ENCODE measurements around the gene RHBDL1. TPM values are rescaled to one million over a fixed set of nuclear protein-coding genes. Genes with fewer than 3 reads are reported as not detected.

Gene RHBDL1
- total and polyA plus RNA-seq, 4 donors, result 0.35 to 0.84 (median 0.70) TPM

GRCh38 chr16:684961-685696, 9.7 kb downstream of the RHBDL1 start:
- H3K27ac ChIP-seq (ENCODE audit: low read depth in 1 of 2, low read length in 2 of 2), result no peak overlapping the region
- TF ChIP-seq CTCF (IDR thresholded peaks at IDR 0.05; ENCODE audit: low read depth, low read length, missing input control) (no peak), HNF4G (IDR thresholded peaks at IDR 0.05) (no peak), YY1 (IDR thresholded peaks at IDR 0.05) (no peak), JUND (IDR thresholded peaks at IDR 0.05) (no peak), SP1 (IDR thresholded peaks at IDR 0.05) (no peak), FOXA1 (IDR thresholded peaks at IDR 0.05) (no peak), HNF4A (conservative IDR thresholded peaks at IDR 0.05) (no peak), REST (IDR thresholded peaks at IDR 0.05) (no peak), MAX (IDR thresholded peaks at IDR 0.05) (no peak), ATF3 (IDR thresholded peaks at IDR 0.05) (no peak), ZBTB33 (IDR thresholded peaks at IDR 0.05) (no peak)

GRCh38 chr16:685967-686366, 10.5 kb downstream of the RHBDL1 start:
- Histone ChIP-seq H3K4me1 (ENCODE audit: control insufficient read depth in 4 of 4, insufficient read depth in 4 of 4, low read length in 3 of 4) (peaks cover 33 to 60% (median 50%) of the 10 kb centered on the region in 4 donors), H3K9ac (ENCODE audit: low read depth in 1 of 2, low read length in 2 of 2) (no peak overlapping the region), H3K27me3 (ENCODE audit: control insufficient read depth in 4 of 4, insufficient read depth in 4 of 4, low read length in 3 of 4) (no peaks in the 10 kb centered on the region), H3K27ac (ENCODE audit: low read depth in 1 of 2, low read length in 2 of 2) (no peak overlapping the region), H3K4me3 (ENCODE audit: low read depth in 1 of 3, low read length in 3 of 3) (no peak overlapping the region), H3K36me3 (ENCODE audit: control insufficient read depth in 4 of 4, insufficient read depth in 3 of 4, low read depth in 1 of 4, low read length in 3 of 4) (peaks cover 8 to 21% (median 12%) of the 10 kb centered on the region in 4 donors), H3K9me3 (ENCODE audit: control insufficient read depth in 4 of 4, low read length in 3 of 4) (no peaks in the 10 kb centered on the region)
- DNase-seq (ENCODE audit: low spot score), result no peak
- TF ChIP-seq CTCF (IDR thresholded peaks at IDR 0.05; ENCODE audit: low read depth, low read length, missing input control) (peak; percentile 21), REST (IDR thresholded peaks at IDR 0.05) (no peak)
- WGBS, result 68% methylated on average over 10 of the region's 10 CpGs

More at GRCh38 chr16:684961-685696, 9.7 kb downstream of the RHBDL1 start:
- H3K4me3 ChIP-seq (ENCODE audit: low read depth in 1 of 3, low read length in 3 of 3), result peak overlapping the region in 1 of 3 donors; percentile 85
- peaks cover 32 to 62% (median 50%) of the 10 kb centered on the region in 4 donors for H3K4me1 ChIP-seq (ENCODE audit: control insufficient read depth in 4 of 4, insufficient read depth in 4 of 4, low read length in 3 of 4)
- 96% methylated on average over 61 of the region's 61 CpGs for WGBS
- H3K36me3 ChIP-seq (ENCODE audit: control insufficient read depth in 4 of 4, insufficient read depth in 3 of 4, low read depth in 1 of 4, low read length in 3 of 4), result peaks cover 8 to 21% (median 12%) of the 10 kb centered on the region in 4 donors
- no peaks in the 10 kb centered on the region for H3K9me3 ChIP-seq (ENCODE audit: control insufficient read depth in 4 of 4, low read length in 3 of 4)
- H3K9ac ChIP-seq (ENCODE audit: low read depth in 1 of 2, low read length in 2 of 2), result no peak overlapping the region
- DNase-seq (ENCODE audit: low spot score), result no peak
- H3K27me3 ChIP-seq (ENCODE audit: control insufficient read depth in 4 of 4, insufficient read depth in 4 of 4, low read length in 3 of 4), result no peaks in the 10 kb centered on the region

Measured in liver (tissue), 9 donors.